Stimulated activated CD8-positive, alpha-beta memory T cell treated with anti-CD3 and anti-CD28 coated beads, Interleukin-4, amount 100 ng/mL, for 24 hours (primary cell): ENCODE measurements around the gene FAT3.

Experiments used
- DNase-seq: peaks from one replicate; pipeline ENCODE4 v3.0.0-alpha.2; 2020; ENCODE audit warnings: low read depth

FAT3 gene

DNA sequence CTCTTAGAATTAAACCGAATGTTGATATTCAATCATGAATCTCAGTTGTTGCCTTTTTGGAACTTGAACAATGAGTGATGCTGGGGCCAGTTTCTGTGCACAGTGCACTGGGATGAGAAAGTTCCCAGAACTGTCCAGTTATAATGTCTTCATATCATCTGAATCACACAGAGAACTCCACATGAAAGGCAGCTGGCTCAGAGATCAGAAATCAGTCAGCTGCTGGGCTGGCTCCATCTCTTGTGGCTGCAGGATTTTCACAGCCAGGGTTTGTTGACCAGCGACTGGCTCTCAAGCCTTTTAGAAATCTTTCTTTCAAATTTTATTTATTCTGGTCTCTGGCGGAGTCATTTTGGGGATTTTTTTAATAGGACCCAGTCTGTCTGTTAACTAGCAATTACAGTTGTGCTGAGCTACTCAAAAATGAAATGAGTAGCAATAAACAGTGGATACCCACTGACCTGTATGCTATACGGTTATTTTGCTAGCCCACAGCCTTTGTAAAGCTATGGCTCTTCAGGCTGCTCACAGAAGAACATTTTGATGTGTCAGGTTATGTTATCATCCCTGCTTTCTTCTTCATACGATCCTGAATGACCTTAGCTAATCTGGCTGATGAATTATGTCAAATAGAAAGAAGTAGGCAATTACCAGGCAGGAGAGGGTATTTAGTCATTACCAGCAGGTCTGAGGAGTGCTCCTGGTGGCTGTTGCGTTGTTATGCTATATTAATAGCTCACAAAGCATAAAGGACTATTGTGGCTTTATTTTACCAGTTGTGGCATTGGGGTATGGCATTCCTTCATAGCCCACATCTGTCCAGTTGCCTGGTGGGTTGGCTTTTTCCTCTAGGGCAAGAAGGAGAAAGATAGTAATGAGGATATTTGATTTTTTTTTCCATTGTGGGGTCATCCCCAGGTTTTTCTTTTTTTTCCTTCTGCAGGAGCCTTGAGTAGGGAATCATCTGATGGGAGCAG is 3.6 kb downstream of the FAT3 start:
- DNase-seq, result no peak

GRCh38 chr11:92236856-92237255 is 12.2 kb downstream of the FAT3 start:
- DNase-seq, result no peak

DNA sequence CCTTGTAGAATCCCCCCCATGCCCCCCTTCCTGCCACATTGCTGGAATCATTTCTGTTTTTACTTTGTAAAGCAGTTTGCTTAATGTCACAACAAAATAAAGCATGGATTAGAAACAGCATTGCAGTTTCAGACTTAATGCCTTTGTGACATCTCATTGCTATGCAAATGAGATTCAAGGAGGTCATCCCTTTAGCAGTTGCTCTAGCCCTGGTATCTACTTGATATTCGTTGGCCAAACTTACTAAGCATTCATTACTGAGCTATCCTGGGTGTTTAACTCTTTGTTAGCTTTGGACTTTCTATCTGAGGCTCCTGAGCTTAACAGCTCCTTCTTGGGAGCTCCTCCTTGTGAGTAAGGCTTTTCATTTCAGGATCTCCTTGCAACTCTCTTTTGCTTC is 16.3 kb downstream of the FAT3 start:
- DNase-seq, result no peak

DNA sequence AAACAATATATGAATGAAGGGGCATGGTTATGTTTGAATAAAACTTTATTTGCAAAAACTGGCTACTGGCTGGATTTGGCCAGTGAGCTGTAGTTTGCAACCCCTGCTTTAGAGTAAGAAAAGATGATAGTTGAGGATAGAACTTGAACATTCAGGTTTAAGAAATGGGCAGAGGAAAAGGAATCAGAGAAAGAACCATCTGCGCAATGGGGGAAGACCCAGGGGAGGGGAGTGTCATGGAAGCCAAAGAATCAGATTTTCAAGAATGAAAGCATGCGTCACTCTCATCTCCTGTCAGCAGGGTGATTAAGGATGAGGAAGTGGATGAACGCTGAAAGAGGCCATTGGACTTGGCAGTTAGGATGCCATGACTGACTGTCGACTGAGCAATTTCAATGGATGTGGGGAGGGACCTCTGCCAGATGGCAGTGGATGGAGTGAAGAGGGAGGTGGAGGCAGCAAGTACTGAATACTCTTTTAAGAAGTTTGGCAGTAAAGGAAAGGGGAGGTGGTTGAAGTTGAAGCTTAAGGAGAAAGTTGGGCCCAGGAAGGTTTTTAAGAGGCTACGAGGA is 21.2 kb downstream of the FAT3 start:
- DNase-seq, result no peak

DNA sequence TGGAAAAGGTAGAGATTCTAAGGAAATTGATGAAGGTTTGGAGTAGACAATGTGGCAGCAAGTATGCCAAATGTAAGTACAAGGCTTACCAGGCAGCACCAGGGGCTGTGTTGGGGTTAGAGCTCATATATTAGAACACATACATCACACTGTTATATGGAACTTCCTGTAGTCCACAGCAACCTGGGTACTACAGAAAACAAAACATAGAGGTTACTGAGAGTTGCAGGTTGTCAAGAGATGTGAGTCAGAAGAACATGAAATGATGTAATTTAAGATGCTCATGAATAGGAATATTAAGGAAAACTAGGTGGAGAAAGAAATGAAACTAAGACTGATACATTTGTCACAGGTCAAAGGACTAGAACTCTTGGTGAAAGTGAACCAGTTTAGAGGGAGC is 22.0 kb downstream of the FAT3 start:
- DNase-seq, result no peak

GRCh38 chr11:92249156-92249753 is 24.6 kb downstream of the FAT3 start:
- no peak for DNase-seq

DNA sequence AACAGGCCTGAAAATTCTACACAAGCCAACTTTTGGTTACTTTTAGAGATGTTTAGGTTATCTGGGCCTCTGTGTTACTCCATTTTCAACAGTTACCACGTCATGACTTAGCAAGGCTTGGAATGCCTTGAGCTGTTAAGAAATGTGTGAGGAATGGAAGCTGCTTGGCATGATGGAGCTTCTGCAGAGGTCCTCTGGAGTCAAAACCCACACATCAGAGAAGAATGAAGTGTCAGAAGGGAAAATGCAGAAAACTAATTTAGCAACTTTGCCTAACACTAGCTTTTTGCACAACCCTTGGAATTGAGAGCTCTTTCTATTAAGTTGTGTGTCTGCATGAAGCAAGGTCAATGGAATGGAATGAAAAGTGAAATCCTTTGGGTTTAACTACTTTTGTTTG is 27.4 kb downstream of the FAT3 start:
- DNase-seq, result no peak

DNA sequence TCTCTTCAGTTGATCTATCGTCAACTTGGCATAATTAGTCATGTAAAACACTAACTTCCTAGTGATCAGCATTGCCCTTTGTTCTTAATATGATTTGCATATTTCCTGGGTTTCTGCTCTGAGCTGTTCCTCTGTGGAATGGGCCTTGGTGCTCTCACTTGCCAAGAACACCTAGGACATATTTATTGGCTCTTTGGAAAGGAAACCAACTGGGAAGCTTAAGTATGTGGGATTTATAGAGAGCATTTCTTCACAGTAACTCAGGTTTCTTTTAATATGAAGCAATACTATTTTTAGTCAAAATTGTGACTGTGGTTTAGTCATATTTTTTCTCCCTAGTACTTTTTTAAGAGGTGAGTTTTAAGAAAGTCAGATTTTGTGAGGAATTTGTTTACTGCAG is 28.8 kb downstream of the FAT3 start:
- no peak for DNase-seq

GRCh38 chr11:92253945-92254344 is 29.3 kb downstream of the FAT3 start:
- DNase-seq, result no peak

GRCh38 chr11:92257536-92257935 is 32.9 kb downstream of the FAT3 start:
- DNase-seq, result no peak

- no peak for DNase-seq
Observed at GRCh38 chr11:92259861-92260260, 35.2 kb downstream of the FAT3 start.

DNA sequence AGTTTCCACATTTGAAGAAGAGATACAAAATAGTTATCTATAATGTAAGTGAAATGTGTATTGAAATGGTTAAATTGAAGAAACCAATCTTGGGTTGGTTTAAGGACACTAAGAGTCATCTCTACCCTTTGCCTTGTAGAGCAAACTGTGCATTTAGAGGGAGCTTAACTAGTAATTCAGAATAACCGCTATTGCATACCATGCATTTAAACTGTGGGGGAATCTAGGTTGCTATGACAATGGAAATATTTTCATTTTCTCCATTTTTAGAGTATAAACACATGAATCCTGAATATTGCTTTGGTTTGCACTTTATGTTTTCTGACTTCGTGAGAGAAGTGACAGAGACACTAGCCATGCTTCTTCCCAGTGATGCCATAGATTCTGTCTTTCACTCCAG is 39.7 kb downstream of the FAT3 start:
- DNase-seq, result no peak

DNA sequence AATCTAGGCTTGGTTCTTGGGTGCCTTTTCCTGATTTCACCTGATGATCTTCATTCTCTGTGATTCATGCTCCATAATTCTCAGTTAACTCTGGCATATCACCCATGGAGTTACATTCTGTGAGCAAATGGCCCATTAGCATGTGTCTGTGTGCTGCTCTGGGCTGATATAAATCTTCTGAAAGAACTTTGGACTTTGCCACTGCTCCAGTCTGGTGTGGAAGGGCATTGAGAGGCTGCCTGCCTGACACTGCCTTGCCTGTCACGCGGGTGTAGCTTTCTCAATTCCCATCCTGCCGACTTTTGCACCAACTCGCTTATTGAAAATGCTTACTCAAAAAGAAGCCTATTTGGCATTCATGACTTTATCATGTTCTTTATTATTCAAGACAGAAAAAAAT is 42.2 kb downstream of the FAT3 start:
- DNase-seq, result no peak

DNA sequence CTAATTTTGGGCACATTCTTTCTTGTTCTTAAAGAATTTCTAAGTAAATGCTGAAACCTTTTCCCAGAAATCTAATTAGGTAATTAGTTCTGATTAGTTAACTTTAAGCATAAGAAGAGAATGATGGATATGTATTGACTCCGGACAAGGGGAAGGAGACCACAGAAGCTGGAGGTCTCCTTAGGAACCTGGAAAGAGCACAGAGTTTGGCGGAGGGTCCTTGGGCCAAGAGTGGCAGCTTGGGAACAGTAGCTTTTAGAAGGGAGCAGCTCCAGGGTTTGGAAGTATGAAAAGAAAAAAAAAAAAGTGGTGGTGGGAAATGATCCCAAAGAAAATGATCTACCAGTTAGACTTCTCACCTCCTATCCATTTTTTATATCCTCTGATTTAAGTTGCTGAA is 42.7 kb downstream of the FAT3 start:
- DNase-seq, result no peak

DNA sequence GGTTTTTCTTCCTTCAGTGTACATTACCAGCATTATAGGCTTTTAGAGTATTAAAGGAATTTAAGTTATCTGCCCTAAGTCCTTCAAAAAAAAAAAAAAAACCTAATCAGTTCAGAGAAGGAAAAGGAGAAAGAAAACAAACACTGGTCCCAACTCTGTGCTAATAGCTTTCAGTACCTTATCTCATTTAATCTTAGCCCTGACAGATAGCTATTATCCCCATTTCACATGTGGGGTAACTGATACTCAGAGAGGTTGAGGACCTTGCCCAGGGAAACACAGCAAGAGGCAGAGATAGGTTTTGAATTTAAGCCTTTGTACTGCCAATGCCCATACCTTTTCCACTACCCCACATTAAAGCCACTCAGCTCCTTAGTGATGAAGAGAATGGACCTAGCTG is 43.4 kb downstream of the FAT3 start:
- DNase-seq, result no peak

- DNase-seq, result no peak
Observed at GRCh38 chr11:92268546-92268945, 43.9 kb downstream of the FAT3 start.

DNA sequence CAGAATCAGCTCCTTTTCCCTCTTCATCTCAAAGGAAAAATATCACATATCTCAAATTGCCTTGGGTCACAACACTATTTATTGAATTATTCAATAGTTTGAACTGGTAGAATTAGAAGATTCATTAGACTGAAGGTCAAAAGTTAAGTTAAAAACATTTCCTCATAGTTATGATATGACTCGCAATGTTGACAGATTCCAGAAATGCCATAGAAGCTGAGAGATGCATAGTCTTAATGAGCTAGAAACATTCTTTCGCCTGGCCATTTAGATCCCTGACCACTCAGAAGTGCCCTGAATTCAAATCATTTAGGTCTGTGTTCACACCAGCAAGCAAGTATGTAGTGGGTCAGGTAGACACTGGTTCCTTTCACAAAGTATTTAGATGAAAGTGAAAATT is 44.4 kb downstream of the FAT3 start:
- DNase-seq, result no peak

DNA sequence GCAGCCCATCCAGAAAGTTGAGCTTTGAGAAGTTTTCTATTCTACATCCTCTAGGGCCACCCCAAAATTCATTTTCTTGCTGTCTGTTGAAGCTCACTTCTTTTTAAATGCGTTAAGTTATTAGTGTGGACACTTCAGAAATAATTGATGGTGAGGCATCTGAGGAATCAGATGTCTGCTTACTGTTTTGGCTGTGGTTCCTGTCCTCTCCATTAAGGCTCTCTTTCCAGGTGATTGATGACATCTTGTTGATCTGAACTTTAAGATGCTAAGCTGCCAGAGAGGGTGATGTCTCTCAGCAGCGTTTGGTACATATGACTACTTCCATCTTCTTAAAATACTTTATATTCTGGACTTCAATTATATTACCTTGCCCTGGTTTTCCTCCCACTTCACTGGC is 45.2 kb downstream of the FAT3 start:
- DNase-seq, result no peak

- DNase-seq, result no peak
Observed at GRCh38 chr11:92272651-92273050, 48.0 kb downstream of the FAT3 start.
